HEK293T (cell line): ENCODE data around the gene TRIL.
A peak's percentile ranks its signal among the peaks of the same experiment; 100 is the strongest.

ENCODE experiments used
- CTCF ChIA-PET: fragments of 350-600 bp; formaldehyde crosslinking; extraction: SDS; loops from one replicate; lab custom pipeline; 2021; ENCODE audit warnings: antibody characterized with exemption, inconsistent platforms; lab: Yijun Ruan, JAX
- POLR2A ChIA-PET: fragments of 350-600 bp; formaldehyde crosslinking; extraction: SDS; loops from one replicate; lab custom pipeline; 2020; ENCODE audit warnings: antibody characterized with exemption, inconsistent platforms; lab: Yijun Ruan, JAX
- DNase-seq: peaks from one replicate; pipeline ENCODE4 v3.0.0; 2012; ENCODE audit warnings: mixed read lengths; ENCODE audit errors: extremely low spot score
- ARNT ChIP-seq: fragments of 450-650 bp; IDR thresholded peaks from 2 replicates; pipeline ENCODE4 v1.6.1; 2017; ENCODE audit warnings: mild to moderate bottlenecking
- BHLHE40 ChIP-seq: fragments of 450-650 bp; IDR thresholded peaks from 2 replicates; pipeline ENCODE4 v1.6.1; 2016; ENCODE audit warnings: mild to moderate bottlenecking, moderate library complexity, borderline replicate concordance
- CTBP1 ChIP-seq: fragments of 450-650 bp; IDR thresholded peaks from 2 replicates; pipeline ENCODE4 v1.6.1; 2016; ENCODE audit warnings: borderline replicate concordance
- ELF4 ChIP-seq: fragments of 450-650 bp; IDR thresholded peaks from 2 replicates; pipeline ENCODE4 v1.6.1; 2017; ENCODE audit warnings: antibody characterized with exemption
- FOXA1 ChIP-seq: fragments of 450-650 bp; IDR thresholded peaks from 2 replicates; pipeline ENCODE4 v1.6.1; 2016; ENCODE audit warnings: mild to moderate bottlenecking
- FOXK2 ChIP-seq: fragments of 450-650 bp; IDR thresholded peaks from 2 replicates; pipeline ENCODE4 v1.6.1; 2016; ENCODE audit warnings: mild to moderate bottlenecking
- FOXM1 ChIP-seq: fragments of 450-650 bp; IDR thresholded peaks from 2 replicates; pipeline ENCODE4 v1.6.1; 2017; ENCODE audit warnings: mild to moderate bottlenecking, borderline replicate concordance
- HDGF ChIP-seq: fragments of 450-650 bp; IDR thresholded peaks from 2 replicates; pipeline ENCODE4 v1.6.1; 2017; ENCODE audit warnings: antibody characterized with exemption, borderline replicate concordance
- L3MBTL2 ChIP-seq: fragments of 450-650 bp; conservative IDR thresholded peaks from 2 replicates; pipeline ENCODE4 v1.6.1; 2016; ENCODE audit warnings: mild to moderate bottlenecking
- LEF1 ChIP-seq: fragments of 450-650 bp; IDR thresholded peaks from 2 replicates; pipeline ENCODE4 v1.6.1; 2017; ENCODE audit warnings: mild to moderate bottlenecking, borderline replicate concordance
- NFRKB ChIP-seq: fragments of 450-650 bp; IDR thresholded peaks from 2 replicates; pipeline ENCODE4 v1.6.1; 2016; ENCODE audit warnings: mild to moderate bottlenecking, moderate library complexity
- PKNOX1 ChIP-seq: fragments of 450-650 bp; IDR thresholded peaks from 2 replicates; pipeline ENCODE4 v1.6.1; 2016
- SP1 ChIP-seq: fragments of 450-650 bp; IDR thresholded peaks from 2 replicates; pipeline ENCODE4 v1.6.1; 2017
- SUZ12 ChIP-seq: fragments of 450-650 bp; IDR thresholded peaks from 2 replicates; pipeline ENCODE4 v1.6.1; 2016; ENCODE audit warnings: mild to moderate bottlenecking
- TARDBP ChIP-seq: fragments of 450-650 bp; IDR thresholded peaks from 2 replicates; pipeline ENCODE4 v1.6.1; 2016
- ZNF384 ChIP-seq: fragments of 450-650 bp; IDR thresholded peaks from 2 replicates; pipeline ENCODE4 v1.6.1; 2016

TRIL gene

DNA sequence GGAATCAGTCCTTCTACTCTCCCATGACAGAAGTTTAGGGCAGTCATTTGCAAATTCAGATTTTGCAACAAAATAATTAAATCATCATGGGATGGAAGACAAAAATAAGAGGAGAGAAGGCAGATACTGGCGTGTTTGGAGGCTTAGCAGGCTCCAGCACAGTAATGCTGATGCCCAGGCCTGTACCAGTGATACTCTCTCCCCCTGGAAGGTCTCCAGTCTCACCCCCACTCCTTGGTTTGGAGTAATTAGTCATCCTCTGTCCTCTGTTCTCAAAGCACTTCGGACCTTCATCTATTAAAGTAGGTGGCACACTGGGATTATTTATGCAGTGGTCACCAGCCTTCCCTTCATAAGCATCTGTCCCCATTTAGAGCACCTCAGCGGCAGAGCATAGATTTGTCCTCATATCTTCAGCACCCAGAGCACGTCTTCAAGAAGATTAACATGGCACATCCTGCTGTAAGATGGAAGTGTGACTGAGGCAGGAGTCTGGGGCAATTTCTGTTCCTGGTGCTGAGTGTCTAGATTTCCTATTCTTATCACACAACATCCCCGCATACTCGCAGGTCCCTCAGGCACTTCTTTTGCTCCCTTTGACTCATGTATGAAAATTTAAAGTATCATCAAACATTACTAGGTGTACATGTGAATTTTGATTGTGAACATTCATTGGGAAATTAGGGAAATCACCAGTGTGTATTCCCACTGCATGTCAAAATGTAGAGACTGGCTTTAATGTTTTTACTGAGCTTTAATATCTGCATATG lies 31.3 kb upstream of the TRIL start:
- POLR2A ChIA-PET: no interaction called here
- TF ChIP-seq SP1 (no peak), SUZ12 (no peak), FOXM1 (no peak), FOXA1 (no peak), TARDBP (no peak), BHLHE40 (no peak), ELF4 (no peak), FOXK2 (no peak), HDGF (no peak), ZNF384 (no peak), PKNOX1 (no peak), LEF1 (no peak)
- CTCF ChIA-PET: no interaction called here
- DNase-seq: no peak

DNA sequence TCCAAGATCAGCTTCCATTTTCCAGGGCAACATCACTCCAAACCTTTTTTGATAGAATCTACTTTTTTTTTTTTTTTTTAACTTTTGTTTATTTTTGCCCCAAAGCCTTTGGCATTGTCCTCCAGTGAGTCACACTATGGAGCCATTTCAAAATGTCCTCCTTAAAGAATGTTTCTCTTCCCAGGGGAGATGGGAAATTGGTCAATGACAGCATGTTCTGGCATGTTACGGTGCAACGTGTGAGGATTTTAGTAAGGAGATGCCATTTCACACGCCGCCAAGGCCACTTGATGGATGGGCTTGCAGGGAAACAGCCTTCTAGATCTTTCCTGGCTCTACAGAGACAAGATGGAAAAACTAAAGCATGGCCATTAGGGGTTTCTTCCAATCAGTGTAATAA lies 30.7 kb upstream of the TRIL start:
- POLR2A ChIA-PET: no interaction called here
- no peak for DNase-seq
- no peak for TF ChIP-seq HDGF
- CTCF ChIA-PET: no interaction called here

DNA sequence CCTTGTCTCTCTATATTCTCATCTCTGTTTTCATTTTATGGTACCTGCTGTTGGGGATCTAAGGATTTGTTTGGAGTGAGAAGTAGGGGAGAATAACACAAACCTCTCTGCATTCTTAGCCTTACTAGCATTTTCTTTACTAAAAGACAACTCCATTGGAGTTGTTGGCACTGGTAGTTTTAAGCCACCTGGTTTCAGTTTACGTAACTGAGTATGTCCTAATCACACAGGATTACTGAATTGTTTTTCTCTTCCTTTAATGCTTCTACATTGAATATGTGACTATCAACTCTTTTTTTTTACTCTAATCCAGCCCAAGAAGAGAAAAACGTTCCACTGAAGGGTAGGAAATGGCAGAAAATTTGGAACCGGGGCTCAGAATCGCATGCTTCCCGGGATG lies 30.0 kb upstream of the TRIL start:
- POLR2A ChIA-PET: no interaction called here
- no peak for DNase-seq
- TF ChIP-seq SUZ12 (no peak), LEF1 (no peak), ARNT (no peak), FOXM1 (no peak), FOXK2 (no peak), PKNOX1 (no peak), NFRKB (no peak), FOXA1 (no peak), CTBP1 (no peak), TARDBP (no peak), HDGF (no peak), SP1 (no peak), L3MBTL2 (no peak), ELF4 (no peak), BHLHE40 (no peak), ZNF384 (no peak)
- CTCF ChIA-PET: no interaction called here

DNA sequence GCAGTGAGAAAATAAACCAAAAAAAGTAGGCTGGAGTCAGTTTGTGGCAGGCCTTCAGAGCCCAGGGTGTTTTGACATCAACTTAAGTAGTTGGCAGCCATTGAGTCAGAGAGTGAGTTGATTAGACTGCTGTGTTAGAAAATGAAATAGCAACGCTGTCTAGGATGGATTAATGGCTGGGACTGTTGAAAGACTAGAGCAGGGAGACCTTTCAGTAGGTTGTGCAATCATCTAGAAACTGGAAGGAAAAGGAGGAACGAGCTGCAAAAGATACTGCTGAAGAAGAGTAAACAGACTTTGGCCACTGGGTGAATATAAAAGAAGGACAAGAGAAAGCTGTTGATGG lies 28.6 kb upstream of the TRIL start:
- CTCF ChIA-PET: interaction anchor here (1.2 kb wide), 1 partner anchor 101 kb away, joined by 4 read pairs; no protein-coding TSS in a partner anchor
- TF ChIP-seq LEF1: no peak
- no peak for TF ChIP-seq NFRKB
- TF ChIP-seq FOXK2: no peak
- TF ChIP-seq L3MBTL2: no peak
- TF ChIP-seq HDGF: no peak
- TF ChIP-seq ZNF384: no peak
- TF ChIP-seq ARNT: no peak
- no peak for TF ChIP-seq FOXA1
- no peak for DNase-seq

GRCh38 chr7:28986028-28986764 lies 28.1 kb upstream of the TRIL start:
- POLR2A ChIA-PET: interaction anchor here (0.5 kb wide), 1 partner anchor 98 kb away, joined by 3 read pairs; no protein-coding TSS in a partner anchor
- CTCF ChIA-PET: interaction anchor here (1.2 kb wide), 1 partner anchor 102 kb away, joined by 4 read pairs; no protein-coding TSS in a partner anchor
- TF ChIP-seq FOXM1 (no peak), HDGF (no peak), LEF1 (no peak), ZNF384 (no peak), SUZ12 (no peak), FOXA1 (no peak), NFRKB (no peak), ARNT (no peak), FOXK2 (no peak), SP1 (no peak), BHLHE40 (no peak), ELF4 (no peak), L3MBTL2 (no peak), PKNOX1 (no peak), TARDBP (no peak), CTBP1 (no peak)
- no peak for DNase-seq

More for the DNA sequence above, 28.6 kb upstream of the TRIL start:
- POLR2A ChIA-PET: no interaction called here

GRCh38 chr7:28984631-28985030 lies 26.5 kb upstream of the TRIL start:
- ChIA-PET CTCF (interaction anchor here (1.0 kb wide), 1 partner anchor 57 kb away, joined by 3 read pairs; no protein-coding TSS in a partner anchor), POLR2A (no interaction called here)
- no peak for TF ChIP-seq FOXM1
- TF ChIP-seq ZNF384: no peak
- TF ChIP-seq PKNOX1: no peak
- TF ChIP-seq HDGF: no peak
- no peak for TF ChIP-seq CTBP1
- TF ChIP-seq FOXA1: no peak
- TF ChIP-seq LEF1: no peak
- TF ChIP-seq SP1: no peak
- no peak for TF ChIP-seq BHLHE40
- no peak for TF ChIP-seq SUZ12
- no peak for TF ChIP-seq L3MBTL2
- TF ChIP-seq ARNT: no peak
- no peak for TF ChIP-seq ELF4
- TF ChIP-seq NFRKB: no peak
- TF ChIP-seq FOXK2: no peak
- TF ChIP-seq TARDBP: no peak
- DNase-seq: peak; percentile 23
